Measurements from ENCODE around the gene CUBN.

DNA sequence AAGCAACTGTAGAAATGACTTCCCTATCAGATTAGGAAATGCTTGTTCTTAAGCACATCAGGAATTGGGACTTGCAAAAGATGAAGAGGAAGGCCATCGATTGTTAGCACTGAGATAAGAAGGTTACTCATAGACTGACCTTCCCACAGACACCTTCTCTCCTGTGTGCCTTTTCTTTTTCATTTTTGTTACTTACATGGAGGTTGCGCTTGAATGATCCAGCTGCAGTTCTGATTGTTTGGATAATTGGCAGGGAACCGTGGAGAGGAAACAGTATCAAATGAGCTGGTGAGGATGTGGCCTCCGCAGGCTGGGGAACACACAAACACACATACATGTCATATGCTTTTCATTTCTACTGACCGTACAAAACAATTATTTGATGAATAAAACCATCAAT lies 177.5 kb downstream of the CUBN start:
- TF ChIP-seq, protein P1, sequence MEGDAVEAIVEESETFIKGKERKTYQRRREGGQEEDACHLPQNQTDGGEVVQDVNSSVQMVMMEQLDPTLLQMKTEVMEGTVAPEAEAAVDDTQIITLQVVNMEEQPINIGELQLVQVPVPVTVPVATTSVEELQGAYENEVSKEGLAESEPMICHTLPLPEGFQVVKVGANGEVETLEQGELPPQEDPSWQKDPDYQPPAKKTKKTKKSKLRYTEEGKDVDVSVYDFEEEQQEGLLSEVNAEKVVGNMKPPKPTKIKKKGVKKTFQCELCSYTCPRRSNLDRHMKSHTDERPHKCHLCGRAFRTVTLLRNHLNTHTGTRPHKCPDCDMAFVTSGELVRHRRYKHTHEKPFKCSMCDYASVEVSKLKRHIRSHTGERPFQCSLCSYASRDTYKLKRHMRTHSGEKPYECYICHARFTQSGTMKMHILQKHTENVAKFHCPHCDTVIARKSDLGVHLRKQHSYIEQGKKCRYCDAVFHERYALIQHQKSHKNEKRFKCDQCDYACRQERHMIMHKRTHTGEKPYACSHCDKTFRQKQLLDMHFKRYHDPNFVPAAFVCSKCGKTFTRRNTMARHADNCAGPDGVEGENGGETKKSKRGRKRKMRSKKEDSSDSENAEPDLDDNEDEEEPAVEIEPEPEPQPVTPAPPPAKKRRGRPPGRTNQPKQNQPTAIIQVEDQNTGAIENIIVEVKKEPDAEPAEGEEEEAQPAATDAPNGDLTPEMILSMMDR (conservative IDR thresholded peaks at IDR 0.05): no peak
- no peak for TF ChIP-seq EZH2 (IDR thresholded peaks at IDR 0.05; ENCODE audit: low read depth)
